Renal cortex interstitium (tissue), 11 donors: ENCODE results near the gene FAM229B. TPM values are rescaled to one million over a fixed set of nuclear protein-coding genes. Genes with fewer than 3 reads are reported as not detected.
A peak's percentile ranks its signal among the peaks of the same experiment; 100 is the strongest.
"Not testable (repeated sequence)": the region's sequence is repeated elsewhere in the genome, so short reads cannot be mapped to it uniquely, and the experiment has no call there.

Experiments
- DNase-seq, 11 donors: peaks; one replicate each; pipeline ENCODE4 v3.0.0-alpha.2; 2013; ENCODE audit warnings: low read depth in 9 of 11, low spot score in 4 of 11; ENCODE audit errors: extremely low read depth in 1 of 11
- polyA plus RNA-seq, 3 donors: library from polyadenylated mRNA; unstranded; fragments of 120-200 nt; gene quantifications; one replicate each; pipeline ENCODE4 v1.2.1, GENCODE V29; 2013; ENCODE audit not compliant: insufficient read length in 3 of 3

The FAM229B gene
- polyA plus RNA-seq, 3 donors, result 39.9 to 47.9 (median 44.4) TPM

- not testable (repeated sequence) for DNase-seq
Measured at GRCh38 chr6:112051251-112051740, 36.1 kb upstream of the FAM229B start.

DNA sequence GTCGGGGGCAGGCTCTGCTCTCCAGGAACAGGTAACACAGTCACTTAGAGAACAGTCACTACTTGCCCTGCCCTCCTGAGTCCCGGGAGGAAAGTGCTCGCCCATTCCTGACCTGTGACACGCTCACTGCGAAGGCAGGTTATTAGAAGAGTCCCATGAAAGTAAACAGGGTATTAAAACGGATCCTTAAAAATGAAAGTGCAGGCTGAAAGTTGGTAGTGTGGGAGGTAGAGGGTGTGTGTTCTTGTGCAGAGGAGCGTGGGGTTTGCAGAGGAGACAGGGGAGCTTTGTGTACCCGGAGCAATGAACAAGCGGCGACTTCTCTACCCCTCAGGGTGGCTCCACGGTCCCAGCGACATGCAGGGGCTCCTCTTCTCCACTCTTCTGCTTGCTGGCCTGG is 33.4 kb upstream of the FAM229B start, which contains the start of gene CCN6:
Gene CCN6, plus strand, starts transcription at position 104 of the 400 bp plus-strand sequence. Its CDS starts 254 bp downstream, at position 358.
- no peak for DNase-seq

DNA sequence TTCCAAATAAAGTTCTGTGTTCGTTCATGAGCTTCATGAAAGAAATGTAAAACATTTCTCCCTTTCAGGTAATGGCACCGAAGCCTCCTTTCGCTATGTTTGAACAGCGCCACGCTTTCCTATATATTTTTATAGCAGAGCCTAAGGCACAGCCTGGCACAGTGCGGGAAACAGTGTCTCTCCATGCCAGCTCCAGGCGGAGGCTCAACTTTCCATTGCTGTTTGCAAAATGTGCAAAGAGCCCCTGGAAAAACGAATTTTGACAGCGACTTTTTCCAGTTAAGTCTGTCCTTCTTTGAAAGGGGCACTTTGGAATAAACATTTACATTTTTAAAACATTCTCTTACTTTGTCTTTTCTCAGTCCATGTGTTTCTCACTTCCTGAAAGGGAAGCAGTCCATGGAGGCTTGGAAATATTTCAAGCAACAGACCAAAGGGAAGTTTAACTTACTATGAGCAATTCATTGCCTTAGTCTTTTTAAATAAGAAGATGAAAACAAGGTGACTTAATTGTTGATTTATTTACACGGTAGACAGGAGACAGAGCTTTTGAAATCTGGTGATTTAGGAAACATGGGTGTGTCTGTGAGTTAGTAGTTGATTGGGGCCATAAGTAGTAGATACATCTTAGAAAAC is 32.7 kb upstream of the FAM229B start:
- DNase-seq, result no peak

DNA sequence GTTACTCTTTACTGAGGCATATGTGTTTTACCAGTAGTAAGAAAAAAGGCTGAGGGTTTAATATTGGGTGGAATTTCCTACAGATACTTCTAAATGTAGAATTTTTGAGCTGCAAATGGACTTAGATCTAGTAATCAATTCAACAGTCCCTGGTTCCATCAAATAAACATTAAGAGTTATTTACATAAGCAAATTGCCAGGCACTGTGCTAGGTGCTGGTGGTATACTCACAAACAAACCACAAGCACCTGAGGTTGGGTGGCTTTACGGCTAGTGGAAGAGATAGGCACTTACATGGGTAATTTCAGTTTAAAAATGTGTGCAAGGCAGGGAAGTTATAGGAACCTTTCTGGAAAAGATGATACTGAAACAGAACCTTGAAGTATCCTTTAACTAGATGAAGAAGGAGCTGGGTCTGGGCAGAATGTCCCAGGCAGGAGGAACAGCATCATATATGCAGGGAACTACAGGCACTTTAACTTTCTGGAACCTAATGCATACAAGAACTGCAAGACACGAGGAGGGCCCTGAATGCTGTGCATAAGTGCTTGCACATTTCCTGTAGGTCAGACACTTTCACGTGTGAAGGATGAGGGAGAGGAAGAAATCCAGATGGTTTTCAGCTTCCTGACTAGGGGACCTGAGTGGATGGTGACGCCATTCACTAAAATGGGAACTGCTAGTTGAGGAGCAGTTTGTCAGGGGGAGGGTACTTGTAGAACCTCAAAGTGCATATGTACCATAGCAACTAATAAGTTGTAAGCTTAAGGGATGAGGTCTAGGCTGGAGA is 29.0 kb upstream of the FAM229B start:
- DNase-seq, result no peak

- DNase-seq, result no peak
Measured at GRCh38 chr6:112061605-112062004, 25.8 kb upstream of the FAM229B start.

GRCh38 chr6:112062966-112063365 is 24.4 kb upstream of the FAM229B start:
- no peak for DNase-seq

DNA sequence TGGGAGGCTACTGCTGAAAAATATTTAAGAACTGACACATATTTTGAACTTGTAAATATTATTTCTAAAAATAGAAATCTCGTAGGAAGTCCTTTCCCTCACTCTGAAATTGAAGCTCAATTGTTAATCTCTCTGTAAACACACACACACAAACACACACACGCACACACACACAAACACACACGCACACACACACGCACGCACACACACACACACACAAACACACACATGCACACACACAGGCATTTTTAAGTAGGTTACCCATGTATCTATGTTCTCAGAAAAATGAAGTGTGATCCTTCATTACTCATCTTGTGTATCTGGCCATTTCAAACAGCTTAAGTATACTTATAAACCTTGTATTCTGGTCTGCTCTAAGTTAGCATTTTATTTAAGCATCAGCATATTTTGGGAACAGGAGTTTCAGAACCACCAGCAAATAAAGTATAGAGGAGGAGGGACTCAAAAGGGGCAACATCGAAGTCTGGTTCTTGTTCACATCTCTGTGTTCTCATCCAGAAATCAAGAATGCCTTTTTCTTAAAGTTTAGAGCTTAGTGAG is 21.9 kb upstream of the FAM229B start:
- no peak for DNase-seq

- no peak for DNase-seq
Measured at GRCh38 chr6:112066606-112067005, 20.8 kb upstream of the FAM229B start.

- DNase-seq, result no peak
Measured at GRCh38 chr6:112081569-112081968, 5.8 kb upstream of the FAM229B start.

DNA sequence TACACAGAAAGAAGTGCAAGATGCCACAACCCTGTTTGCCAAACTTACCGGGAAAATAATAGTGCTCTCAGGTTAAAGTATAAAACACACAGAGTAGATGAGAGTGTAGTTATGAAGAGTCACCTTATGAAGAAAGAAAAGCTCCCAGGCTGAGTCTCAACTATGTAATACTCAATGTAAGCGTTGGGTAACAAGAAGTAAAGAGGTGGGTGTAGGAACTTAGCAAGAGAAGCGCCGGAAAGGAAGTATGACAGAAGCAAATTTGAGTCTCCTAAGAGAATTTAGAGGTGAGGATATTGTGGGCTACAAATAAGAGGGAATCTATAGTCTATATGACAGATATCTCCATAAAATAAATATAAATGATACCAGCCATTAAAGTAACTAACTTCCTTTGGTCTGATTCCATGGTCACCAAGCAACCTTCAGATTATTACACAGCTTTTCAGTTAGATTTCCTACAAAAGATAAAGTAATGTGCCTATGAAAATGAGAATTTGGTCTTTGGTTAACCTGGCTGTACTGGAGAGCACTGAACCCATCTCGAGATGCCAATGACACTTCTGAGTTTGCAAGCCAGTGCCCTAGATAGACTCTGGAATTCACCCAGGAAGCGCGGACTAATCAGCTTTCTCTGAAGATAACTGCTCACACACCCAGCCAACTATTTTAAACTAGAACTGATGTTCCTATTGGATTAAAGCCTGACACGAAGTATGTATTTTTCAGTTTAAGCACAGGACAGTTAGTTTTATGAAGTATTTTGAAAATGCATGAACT is 1.9 kb upstream of the FAM229B start:
- DNase-seq, result no peak

DNA sequence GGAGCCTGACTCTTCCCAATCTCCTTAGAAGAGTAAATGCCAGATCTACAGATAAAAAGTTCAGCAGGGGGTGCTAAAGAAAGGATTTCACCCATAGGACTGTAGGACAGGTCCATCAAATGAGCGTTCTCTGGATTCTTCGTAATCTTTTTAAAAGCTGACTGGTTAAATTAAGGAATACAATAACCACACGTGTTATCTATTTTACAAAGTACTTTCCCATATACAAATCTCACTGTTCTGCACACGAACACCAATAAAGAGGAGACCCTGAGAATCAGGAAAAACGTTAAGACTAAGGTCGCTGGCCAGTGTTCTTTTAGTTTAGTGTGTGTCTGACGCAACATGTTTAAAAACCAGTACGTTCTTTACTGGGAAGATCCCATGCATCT is 651 bp upstream of the FAM229B start:
- DNase-seq, result peak in 8 of 11 donors; percentile 16 to 48 (median 34)

DNA sequence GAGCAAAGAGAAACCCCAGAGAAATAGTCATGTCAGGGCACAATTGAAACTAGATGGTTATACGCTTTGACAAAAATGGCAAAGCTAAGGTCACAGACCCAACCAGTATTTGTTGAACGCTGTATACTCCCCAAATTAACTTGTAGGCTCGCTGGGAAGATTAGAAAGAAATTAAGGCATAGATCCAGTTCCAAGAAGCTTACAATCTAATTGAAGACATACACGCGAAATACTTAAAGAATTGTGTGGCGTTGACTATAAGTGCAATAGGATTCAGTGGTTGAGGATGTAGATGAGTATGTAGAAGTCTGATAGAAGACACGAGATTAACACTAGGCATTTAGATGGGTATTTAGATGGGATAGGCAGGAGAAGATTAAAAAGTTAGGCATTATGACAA is 525 bp downstream of the FAM229B start:
- no peak for DNase-seq

DNA sequence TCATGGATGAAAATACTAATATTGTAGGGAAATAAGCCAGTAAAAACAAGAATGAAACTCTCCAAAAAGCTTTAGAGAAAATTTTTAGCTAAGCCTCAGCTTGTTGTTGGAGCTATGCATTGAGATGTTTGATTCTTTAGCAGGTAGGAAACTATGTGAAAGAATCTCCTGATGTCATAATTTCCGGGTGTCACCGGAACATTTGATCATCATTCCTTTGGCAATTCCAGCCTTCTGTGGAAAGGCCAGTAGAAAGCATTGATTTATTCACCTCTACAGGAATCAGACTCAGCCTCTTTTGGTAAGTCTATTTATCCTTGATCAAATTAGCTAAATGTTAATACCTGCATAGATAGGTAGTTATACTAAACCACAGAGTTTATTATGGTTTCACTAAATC is 9.5 kb downstream of the FAM229B start:
- no peak for DNase-seq

DNA sequence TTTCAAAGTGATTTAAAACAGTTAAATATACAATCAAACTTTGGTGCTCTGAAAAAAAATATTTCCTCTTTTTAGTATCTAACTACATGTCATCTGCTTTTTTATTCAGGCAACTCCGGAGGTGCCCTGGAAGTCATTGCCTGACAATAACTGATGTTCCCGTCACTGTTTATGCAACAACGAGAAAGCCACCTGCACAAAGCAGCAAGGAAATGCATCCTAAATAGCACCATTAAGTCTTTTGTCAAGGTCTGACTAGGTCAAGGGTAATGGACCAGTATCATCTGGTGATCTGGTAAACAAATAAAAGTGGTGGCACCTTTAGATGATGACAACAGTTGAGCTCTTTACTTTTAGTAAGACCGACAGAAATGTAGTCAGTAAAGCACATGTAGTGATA is 13.2 kb downstream of the FAM229B start:
- DNase-seq, result no peak

- not testable (repeated sequence) for DNase-seq
Measured at GRCh38 chr6:112106026-112106425, 18.6 kb downstream of the FAM229B start.

DNA sequence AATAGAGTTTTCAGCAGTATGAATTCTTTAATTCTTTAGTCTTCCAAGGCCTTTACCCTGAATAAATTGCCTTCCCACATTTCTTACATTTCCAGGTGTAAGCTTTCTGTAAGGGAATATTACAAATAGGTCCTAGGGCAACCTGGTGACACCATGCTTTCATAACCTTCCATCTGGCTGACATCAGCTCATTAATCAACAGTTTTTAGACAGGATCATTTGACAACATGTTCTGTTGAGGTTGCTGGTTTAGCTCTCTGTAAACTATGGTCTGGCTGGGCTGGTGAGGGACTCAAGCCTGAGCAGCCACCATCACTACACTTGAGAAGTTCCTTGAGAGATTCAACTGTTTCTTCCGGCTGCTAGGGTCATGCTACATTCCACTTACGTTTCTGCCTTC is 19.2 kb downstream of the FAM229B start:
- no peak for DNase-seq

DNA sequence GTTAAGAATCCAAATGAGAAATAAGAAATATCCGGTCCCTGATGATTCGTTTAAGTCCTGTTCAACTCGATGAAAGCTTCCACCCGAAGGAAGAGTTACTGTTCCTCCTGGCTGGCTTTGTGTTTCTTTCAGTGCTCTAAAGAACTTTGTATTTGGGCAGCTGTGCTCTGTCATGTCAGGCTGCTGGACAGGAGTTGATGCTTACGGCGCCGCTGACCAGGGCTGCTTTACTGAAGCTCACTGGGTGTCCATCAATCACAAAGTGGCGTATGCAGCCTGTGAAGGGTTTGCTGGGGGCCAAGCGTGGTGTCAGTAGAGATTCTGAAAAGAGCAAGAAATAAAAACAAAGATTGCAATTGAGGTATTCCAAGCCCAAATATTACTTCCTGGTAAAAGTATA is 21.9 kb downstream of the FAM229B start:
- DNase-seq, result peak in 7 of 11 donors; percentile 15 to 59 (median 44)

- DNase-seq, result peak in 2 of 11 donors; percentile 9 to 11
Measured at GRCh38 chr6:112113431-112113830, 26.0 kb downstream of the FAM229B start.

- DNase-seq, result no peak
Measured at GRCh38 chr6:112113918-112114317, 26.5 kb downstream of the FAM229B start.
